Measurements from ENCODE around the gene RCAN1.
"Not testable (repeated sequence)": the region's sequence is repeated elsewhere in the genome, so short reads cannot be mapped to it uniquely, and the experiment has no call there.

The RCAN1 gene

DNA sequence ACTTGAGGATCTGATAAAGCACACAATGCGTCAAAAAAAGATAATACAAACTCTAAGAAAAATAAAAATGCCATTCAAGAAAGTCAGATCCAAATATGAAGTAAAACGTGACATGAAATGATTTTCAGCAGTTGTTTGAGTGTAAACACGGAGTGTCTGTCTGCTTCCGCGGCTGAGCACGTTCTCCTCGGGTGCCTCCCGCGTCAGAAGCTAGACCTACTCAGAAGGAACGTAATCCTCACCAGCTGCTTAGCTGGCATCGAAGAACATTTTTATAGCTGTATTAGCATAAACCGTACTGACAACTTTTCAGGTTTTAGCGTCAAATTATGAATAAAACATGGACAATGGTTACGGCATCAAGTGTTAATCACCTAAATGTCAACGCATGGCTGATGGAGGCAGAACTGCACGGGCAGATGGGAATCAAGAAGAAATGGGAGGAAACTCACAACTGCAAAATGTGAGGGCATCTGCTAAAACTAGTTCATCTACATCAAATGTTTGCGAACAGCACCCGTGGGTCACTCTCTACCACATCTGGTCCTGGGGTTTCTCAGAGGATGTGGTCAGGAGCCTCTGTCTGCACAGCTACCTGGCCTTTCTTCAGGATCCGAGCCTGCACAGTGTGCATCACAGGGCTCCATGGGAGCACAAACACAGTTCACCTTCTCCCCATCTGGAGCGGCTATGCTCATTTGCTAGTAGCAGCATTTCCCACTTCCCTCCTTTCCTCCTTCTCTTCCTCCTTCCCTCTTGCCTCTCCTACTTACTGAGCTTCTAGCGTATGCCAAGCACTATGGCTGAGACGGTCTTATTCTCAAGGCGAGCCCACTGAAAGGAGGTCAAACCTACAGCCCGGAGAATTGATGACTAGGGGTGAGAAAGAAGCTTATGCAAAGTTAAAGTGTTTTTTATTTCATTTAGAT is 40.0 kb downstream of the RCAN1 start:
- TF ChIP-seq, protein P1, sequence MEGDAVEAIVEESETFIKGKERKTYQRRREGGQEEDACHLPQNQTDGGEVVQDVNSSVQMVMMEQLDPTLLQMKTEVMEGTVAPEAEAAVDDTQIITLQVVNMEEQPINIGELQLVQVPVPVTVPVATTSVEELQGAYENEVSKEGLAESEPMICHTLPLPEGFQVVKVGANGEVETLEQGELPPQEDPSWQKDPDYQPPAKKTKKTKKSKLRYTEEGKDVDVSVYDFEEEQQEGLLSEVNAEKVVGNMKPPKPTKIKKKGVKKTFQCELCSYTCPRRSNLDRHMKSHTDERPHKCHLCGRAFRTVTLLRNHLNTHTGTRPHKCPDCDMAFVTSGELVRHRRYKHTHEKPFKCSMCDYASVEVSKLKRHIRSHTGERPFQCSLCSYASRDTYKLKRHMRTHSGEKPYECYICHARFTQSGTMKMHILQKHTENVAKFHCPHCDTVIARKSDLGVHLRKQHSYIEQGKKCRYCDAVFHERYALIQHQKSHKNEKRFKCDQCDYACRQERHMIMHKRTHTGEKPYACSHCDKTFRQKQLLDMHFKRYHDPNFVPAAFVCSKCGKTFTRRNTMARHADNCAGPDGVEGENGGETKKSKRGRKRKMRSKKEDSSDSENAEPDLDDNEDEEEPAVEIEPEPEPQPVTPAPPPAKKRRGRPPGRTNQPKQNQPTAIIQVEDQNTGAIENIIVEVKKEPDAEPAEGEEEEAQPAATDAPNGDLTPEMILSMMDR (IDR thresholded peaks at IDR 0.05; ENCODE audit: insufficient read depth, low read length, missing control alignments): no peak
- no peak for DNase-seq (ENCODE audit: low read depth, low spot score)
- ChIA-PET CTCF (interaction anchor here (0.9 to 13.2 kb wide), 9 partner anchors 8 to 213 kb away, joined by 3 to 351 read pairs (median 3); partner anchors contain the start of gene KCNE1), POLR2A (interaction anchor here (0.7 to 1.9 kb wide), 3 partner anchors 21 to 70 kb away, joined by 4 to 11 read pairs (median 6); no protein-coding TSS in a partner anchor)
- H3K4me3 ChIP-seq (ENCODE audit: low read depth, low read length): no peak overlapping the region

DNA sequence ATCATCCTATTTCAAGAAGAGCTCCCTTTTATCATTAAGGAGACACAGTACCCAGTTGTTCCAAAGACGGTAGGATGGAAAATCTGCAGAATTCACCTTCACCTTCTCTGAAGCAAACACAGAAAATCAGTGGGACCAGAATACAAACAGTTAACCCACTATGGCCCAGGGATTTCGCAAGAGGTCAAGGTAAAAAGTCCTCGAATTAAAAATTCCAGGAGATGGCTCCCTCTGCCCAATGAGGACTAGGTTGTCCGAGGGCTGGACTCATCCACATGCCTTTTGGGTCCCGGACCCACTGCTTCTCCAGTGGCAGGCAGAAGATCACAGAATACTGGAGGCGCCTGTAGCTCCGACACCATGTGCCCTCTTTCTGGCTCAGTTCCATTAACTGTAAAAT is 42.9 kb downstream of the RCAN1 start:
- POLR2A ChIA-PET: no interaction called here
- H3K4me3 ChIP-seq (ENCODE audit: low read depth, low read length): no peak overlapping the region
- TF ChIP-seq, protein P1 (IDR thresholded peaks at IDR 0.05; ENCODE audit: insufficient read depth, low read length, missing control alignments): no peak
- DNase-seq (ENCODE audit: low read depth, low spot score): no peak
- CTCF ChIA-PET: interaction anchor here (1.6 to 13.2 kb wide), 2 partner anchors 10 to 58 kb away, joined by 12 to 351 read pairs; partner anchors contain the start of gene KCNE1

DNA sequence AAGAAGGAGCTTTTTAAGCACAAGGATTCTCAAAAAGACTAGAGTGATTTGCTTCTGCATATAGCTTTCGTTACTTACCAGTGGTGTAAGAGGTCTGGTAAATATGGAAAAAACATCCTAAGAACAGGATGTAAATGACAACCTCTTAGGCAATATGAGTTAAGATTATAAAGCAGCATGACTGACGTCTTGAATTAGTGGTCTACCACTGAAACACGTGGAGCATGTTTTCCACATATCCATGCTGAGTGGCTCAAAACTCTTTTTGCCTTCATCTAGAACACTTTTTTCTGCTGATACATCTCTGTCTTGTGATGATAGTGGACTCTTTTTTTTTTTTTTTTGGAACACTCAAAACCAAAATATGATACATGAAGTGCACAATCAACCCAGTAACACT is 44.6 kb downstream of the RCAN1 start:
- CTCF ChIA-PET: interaction anchor here (0.7 to 5.7 kb wide), 6 partner anchors 9 to 60 kb away, joined by 3 to 23 read pairs (median 5); no protein-coding TSS in a partner anchor
- no peak overlapping the region for H3K4me3 ChIP-seq (ENCODE audit: low read depth, low read length)
- TF ChIP-seq, protein P1 (IDR thresholded peaks at IDR 0.05; ENCODE audit: insufficient read depth, low read length, missing control alignments): no peak
- POLR2A ChIA-PET: no interaction called here
- no peak for DNase-seq (ENCODE audit: low read depth, low spot score)

DNA sequence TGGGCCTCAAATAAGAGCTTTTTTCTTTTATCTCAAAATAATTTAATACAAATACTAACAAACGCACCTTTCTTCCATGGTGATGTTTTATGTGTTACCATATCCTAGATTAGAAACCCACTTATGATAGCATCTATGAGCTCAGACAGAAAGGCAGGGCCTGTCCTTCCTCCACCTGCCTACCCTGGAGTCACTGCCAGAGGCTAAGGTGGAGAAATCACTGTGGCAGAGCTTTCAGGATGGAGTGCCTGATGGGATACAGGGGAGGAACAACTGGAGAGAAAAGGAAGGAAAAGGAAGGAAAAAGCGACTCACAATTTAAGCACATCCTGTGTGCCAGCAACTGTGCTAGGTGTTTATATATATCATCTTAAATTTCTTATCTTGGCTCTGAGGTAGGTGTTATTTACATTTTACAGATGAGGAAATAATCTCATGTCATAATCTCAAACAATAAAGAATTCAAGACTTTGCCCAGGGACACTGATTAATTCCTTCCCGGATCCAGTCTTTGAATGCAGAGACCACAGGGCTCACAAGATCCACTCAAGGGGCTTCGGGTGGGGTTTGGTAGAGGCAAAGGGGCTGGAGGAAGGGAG is 45.4 kb downstream of the RCAN1 start:
- TF ChIP-seq, protein P1 (IDR thresholded peaks at IDR 0.05; ENCODE audit: insufficient read depth, low read length, missing control alignments): no peak
- no peak overlapping the region for H3K4me3 ChIP-seq (ENCODE audit: low read depth, low read length)
- no peak for DNase-seq (ENCODE audit: low read depth, low spot score)
- ChIA-PET POLR2A (no interaction called here), CTCF (interaction anchor here (1.3 to 5.7 kb wide), 4 partner anchors 13 to 61 kb away, joined by 5 to 23 read pairs (median 7); no protein-coding TSS in a partner anchor)

DNA sequence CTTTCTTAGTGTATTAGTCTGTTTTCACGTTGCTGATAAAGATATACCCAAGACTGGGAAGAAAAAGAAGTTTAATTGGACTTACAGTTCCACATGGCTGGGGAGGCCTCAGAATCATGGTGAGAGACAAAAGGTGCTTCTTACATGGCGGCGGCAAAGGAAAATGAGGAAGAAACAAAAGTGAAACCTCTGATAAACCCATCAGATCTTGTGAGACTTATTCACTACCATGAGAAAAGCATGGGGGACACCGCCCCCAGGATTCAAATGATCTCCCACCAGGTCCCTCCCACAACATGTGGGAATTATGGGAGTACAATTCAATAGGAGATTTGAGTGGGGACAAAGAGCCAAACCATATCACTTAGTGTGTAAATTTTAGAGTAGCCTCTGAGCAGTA is 46.1 kb downstream of the RCAN1 start:
- ChIA-PET POLR2A (interaction anchor here (0.8 kb wide), 1 partner anchor 10 kb away, joined by 4 read pairs; no protein-coding TSS in a partner anchor), CTCF (interaction anchor here (1.3 to 5.7 kb wide), 3 partner anchors 14 to 60 kb away, joined by 5 to 23 read pairs (median 7); no protein-coding TSS in a partner anchor)
- H3K4me3 ChIP-seq (ENCODE audit: low read depth, low read length); DNase-seq (ENCODE audit: low read depth, low spot score): not testable (repeated sequence)

DNA sequence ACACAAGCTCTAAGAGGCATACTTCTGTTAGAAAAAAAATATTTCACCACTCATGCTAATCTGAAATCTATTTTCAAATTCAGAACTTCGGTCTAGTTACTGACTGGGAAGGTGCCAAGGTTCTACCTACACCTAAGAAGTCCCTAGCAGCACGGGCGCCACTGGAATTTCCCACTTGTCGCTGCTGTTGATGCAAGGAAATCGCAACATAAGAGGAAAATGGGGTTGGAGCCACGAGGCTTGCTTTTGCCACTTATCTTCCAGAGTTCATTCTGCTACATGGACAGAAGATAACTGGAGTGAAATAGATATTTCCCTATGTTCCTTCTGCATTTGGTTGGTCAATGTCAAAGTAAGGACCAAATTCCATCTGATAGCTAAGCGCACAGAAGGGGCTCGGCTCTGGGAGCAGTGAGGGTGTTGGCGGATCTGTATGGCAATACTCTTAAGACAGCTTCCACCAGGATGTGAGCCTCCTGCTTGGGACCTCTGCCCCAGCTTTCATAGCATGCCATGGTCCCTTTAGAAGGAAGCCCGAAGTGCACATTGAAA is 47.2 kb downstream of the RCAN1 start:
- TF ChIP-seq, protein P1 (IDR thresholded peaks at IDR 0.05; ENCODE audit: insufficient read depth, low read length, missing control alignments): no peak
- no peak overlapping the region for H3K4me3 ChIP-seq (ENCODE audit: low read depth, low read length)
- ChIA-PET POLR2A (interaction anchor here (0.6 to 1.2 kb wide), 3 partner anchors 11 to 44 kb away, joined by 3 to 6 read pairs (median 4); no protein-coding TSS in a partner anchor), CTCF (interaction anchor here (0.9 to 5.7 kb wide), 3 partner anchors 8 to 15 kb away, joined by 3 to 23 read pairs (median 4); no protein-coding TSS in a partner anchor)
- no peak for DNase-seq (ENCODE audit: low read depth, low spot score)

All from AG04449 (cell line).